Smooth muscle cell of the brain vasculature (primary cell): ENCODE measurements around the gene CYSRT1.

Source experiments
- DNase-seq: peaks from one replicate; pipeline ENCODE4 v3.0.0-alpha.2; 2012; ENCODE audit warnings: low read depth, low spot score

The CYSRT1 gene

GRCh38 chr9:137212520-137212919 lies 12.5 kb upstream of the CYSRT1 start:
- DNase-seq = no peak

GRCh38 chr9:137213160-137214060 lies 11.6 kb upstream of the CYSRT1 start:
- DNase-seq = no peak

- no peak for DNase-seq
Observed at GRCh38 chr9:137214620-137215019, 10.4 kb upstream of the CYSRT1 start.

GRCh38 chr9:137215196-137215986 lies 9.6 kb upstream of the CYSRT1 start:
- no peak for DNase-seq

GRCh38 chr9:137216188-137216965 lies 8.6 kb upstream of the CYSRT1 start:
- no peak for DNase-seq

GRCh38 chr9:137217276-137218211 lies 7.4 kb upstream of the CYSRT1 start:
- no peak for DNase-seq

GRCh38 chr9:137218212-137218753 lies 6.7 kb upstream of the CYSRT1 start:
- DNase-seq = no peak

GRCh38 chr9:137218754-137219271 lies 6.2 kb upstream of the CYSRT1 start:
- DNase-seq = no peak

GRCh38 chr9:137219757-137220316 lies 5.1 kb upstream of the CYSRT1 start:
- DNase-seq = no peak

- DNase-seq = no peak
Observed at GRCh38 chr9:137220317-137221094, 4.5 kb upstream of the CYSRT1 start.

GRCh38 chr9:137221095-137221505 lies 3.9 kb upstream of the CYSRT1 start:
- no peak for DNase-seq

GRCh38 chr9:137221506-137222111 lies 3.4 kb upstream of the CYSRT1 start:
- DNase-seq = no peak

GRCh38 chr9:137222190-137223077 lies 2.5 kb upstream of the CYSRT1 start, which contains the start of gene RNF208:
RNF208 (minus strand) TSS chr9:137222240; CDS start chr9:137221212, 1,028 bp downstream.
- DNase-seq = no peak

- peak; percentile 95 for DNase-seq
Observed at GRCh38 chr9:137223078-137223970, 1.6 kb upstream of the CYSRT1 start.

- DNase-seq = no peak
Observed at GRCh38 chr9:137225699-137226331, 841 bp downstream of the CYSRT1 start.
